Trophoblast cell (in vitro differentiated cells and primary cell): ENCODE results near the gene RIMBP2.

Source experiments
- DNase-seq, 2 donors: peaks; one replicate each; pipeline ENCODE4 v3.0.0-alpha.2; 2016
- H2AFZ ChIP-seq: 2 replicates; pipeline ENCODE4 v1.6.1; 2013; ENCODE audit warnings: low read length, moderate library complexity, mild to moderate bottlenecking; ENCODE audit not compliant: insufficient read depth, poor library complexity
- H2AK5ac ChIP-seq: 2 replicates; pipeline ENCODE4 v1.6.1; 2013; ENCODE audit warnings: mild to moderate bottlenecking, low read length
- H2BK120ac ChIP-seq: 2 replicates; pipeline ENCODE4 v1.6.1; 2013; ENCODE audit warnings: low read length, mild to moderate bottlenecking, moderate library complexity; ENCODE audit not compliant: insufficient read depth, poor library complexity
- H2BK12ac ChIP-seq: 2 replicates; pipeline ENCODE4 v1.6.1; 2013; ENCODE audit warnings: mild to moderate bottlenecking, low read length, moderate library complexity
- H2BK5ac ChIP-seq: 2 replicates; pipeline ENCODE4 v1.6.1; 2013; ENCODE audit warnings: low read length, low read depth, moderate library complexity, mild to moderate bottlenecking; ENCODE audit not compliant: poor library complexity
- H3K14ac ChIP-seq: 2 replicates; pipeline ENCODE4 v1.6.1; 2013; ENCODE audit warnings: mild to moderate bottlenecking, low read length
- H3K18ac ChIP-seq: 2 replicates; pipeline ENCODE4 v1.6.1; 2013; ENCODE audit warnings: mild to moderate bottlenecking, low read length
- H3K23ac ChIP-seq: 2 replicates; pipeline ENCODE4 v1.6.1; 2013; ENCODE audit warnings: low read length
- H3K27ac ChIP-seq: 2 replicates; pipeline ENCODE4 v1.5.1; 2013; ENCODE audit warnings: low read depth, mild to moderate bottlenecking, inconsistent platforms, low read length, moderate library complexity
- H3K27me3 ChIP-seq: 2 replicates; pipeline ENCODE4 v1.6.1; 2013; ENCODE audit warnings: inconsistent platforms, mild to moderate bottlenecking, low read length, moderate library complexity; ENCODE audit not compliant: insufficient read depth
- H3K36me3 ChIP-seq, 2 experiments: 1 replicate in 1 of 2; 2 replicates in 1 of 2; pipeline ENCODE4 v1.6.1; 2013; ENCODE audit warnings: low read length in 2 of 2, mild to moderate bottlenecking in 2 of 2, moderate library complexity in 1 of 2; ENCODE audit not compliant: insufficient read depth in 2 of 2, control insufficient read depth in 1 of 2
- H3K4ac ChIP-seq: 2 replicates; pipeline ENCODE4 v1.6.1; 2013; ENCODE audit warnings: low read depth, mild to moderate bottlenecking, low read length, moderate library complexity
- H3K4me1 ChIP-seq, 2 experiments: 1 replicate in 1 of 2; 2 replicates in 1 of 2; pipeline ENCODE4 v1.6.1; 2013; ENCODE audit warnings: low read length in 2 of 2, mild to moderate bottlenecking in 2 of 2, moderate library complexity in 1 of 2; ENCODE audit not compliant: insufficient read depth in 2 of 2, control insufficient read depth in 1 of 2
- H3K4me2 ChIP-seq: 2 replicates; pipeline ENCODE4 v1.6.1; 2013; ENCODE audit warnings: inconsistent platforms, mild to moderate bottlenecking, low read length, moderate library complexity
- H3K4me3 ChIP-seq: 2 replicates; pipeline ENCODE4 v1.5.1; 2013; ENCODE audit warnings: mild to moderate bottlenecking, low read depth, low read length, inconsistent platforms
- H3K79me1 ChIP-seq: one replicate; pipeline ENCODE4 v1.6.1; 2013; ENCODE audit warnings: low read length
- H3K79me2 ChIP-seq: 2 replicates; pipeline ENCODE4 v1.6.1; 2013; ENCODE audit warnings: low read length, mild to moderate bottlenecking; ENCODE audit not compliant: control insufficient read depth, insufficient read depth, poor library complexity
- H3K9ac ChIP-seq: 2 replicates; pipeline ENCODE4 v1.6.1; 2013; ENCODE audit warnings: mild to moderate bottlenecking, low read length
- H3K9me3 ChIP-seq: 2 replicates; pipeline ENCODE4 v1.6.1; 2013; ENCODE audit warnings: low read depth, mild to moderate bottlenecking, control low read depth, inconsistent platforms, low read length; ENCODE audit not compliant: insufficient read depth
- H4K12ac ChIP-seq: 2 replicates; pipeline ENCODE4 v1.6.1; 2013; ENCODE audit warnings: low read depth, mild to moderate bottlenecking, low read length, moderate library complexity
- H4K8ac ChIP-seq: 2 replicates; pipeline ENCODE4 v1.6.1; 2013; ENCODE audit warnings: low read depth, mild to moderate bottlenecking, low read length, moderate library complexity
- H4K91ac ChIP-seq: one replicate; pipeline ENCODE4 v1.6.1; 2013; ENCODE audit warnings: low read depth, mild to moderate bottlenecking, low read length, moderate library complexity
- WGBS: extraction: QIAGEN DNeasy Blood & Tissue Kit; methylation state at CpG from one replicate; pipeline ENCODE4 v1.1.7; 2013; ENCODE audit warnings: missing lambda C conversion rate; ENCODE audit not compliant: insufficient read length, insufficient coverage; ENCODE audit errors: extremely low coverage; 5-methylcytosine and 5-hydroxymethylcytosine counted together

Gene RIMBP2

DNA sequence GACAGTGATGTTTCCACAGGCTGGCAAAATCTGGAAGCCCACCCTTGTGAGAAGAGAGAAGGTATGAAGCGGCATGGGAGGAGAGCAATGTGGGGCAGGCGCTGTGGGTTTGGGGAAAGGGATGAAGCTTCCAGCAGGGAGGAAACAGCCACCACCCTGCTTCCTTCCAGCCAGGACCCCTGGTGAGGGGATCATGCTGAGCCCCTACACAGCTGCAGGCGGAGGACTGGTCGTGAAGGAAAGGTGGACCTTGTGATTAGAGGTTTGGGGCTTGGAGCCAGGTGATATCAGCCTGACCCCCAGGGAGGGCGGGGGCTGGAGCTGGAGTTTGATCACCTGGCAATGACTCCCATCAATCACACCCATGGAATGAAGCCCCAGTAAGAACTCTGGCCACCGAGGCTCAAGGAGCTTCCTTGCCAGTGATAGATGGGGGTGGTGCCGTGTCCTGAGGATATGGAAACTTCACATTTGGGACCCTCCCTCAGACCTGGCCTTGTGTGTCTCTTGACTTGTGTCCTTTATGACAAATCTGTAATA lies 48.6 kb downstream of the RIMBP2 start:
- Histone ChIP-seq H3K4ac (no peak overlapping the region), H4K12ac (no peak overlapping the region), H2AK5ac (no peak overlapping the region), H3K9me3 (peaks cover 19% of the 10 kb centered on the region), H3K4me1 (no peaks in the 10 kb centered on the region), H4K8ac (no peak overlapping the region), H2BK120ac (no peak overlapping the region), H3K23ac (no peak overlapping the region), H3K9ac (no peak overlapping the region), H3K4me3 (no peak overlapping the region), H4K91ac (no peak overlapping the region), H3K14ac (no peak overlapping the region), H3K4me2 (no peak overlapping the region), H3K36me3 (no peaks in the 10 kb centered on the region), H2AFZ (no peak overlapping the region), H3K27ac (no peak overlapping the region), H2BK5ac (no peak overlapping the region), H3K27me3 (peaks cover 3% of the 10 kb centered on the region), H2BK12ac (no peak overlapping the region), H3K79me1 (no peaks in the 10 kb centered on the region), H3K18ac (no peak overlapping the region), H3K79me2 (no peaks in the 10 kb centered on the region)
- no CpG with 5 or more reads among the region's 7 CpGs for WGBS
- DNase-seq = no peak

DNA sequence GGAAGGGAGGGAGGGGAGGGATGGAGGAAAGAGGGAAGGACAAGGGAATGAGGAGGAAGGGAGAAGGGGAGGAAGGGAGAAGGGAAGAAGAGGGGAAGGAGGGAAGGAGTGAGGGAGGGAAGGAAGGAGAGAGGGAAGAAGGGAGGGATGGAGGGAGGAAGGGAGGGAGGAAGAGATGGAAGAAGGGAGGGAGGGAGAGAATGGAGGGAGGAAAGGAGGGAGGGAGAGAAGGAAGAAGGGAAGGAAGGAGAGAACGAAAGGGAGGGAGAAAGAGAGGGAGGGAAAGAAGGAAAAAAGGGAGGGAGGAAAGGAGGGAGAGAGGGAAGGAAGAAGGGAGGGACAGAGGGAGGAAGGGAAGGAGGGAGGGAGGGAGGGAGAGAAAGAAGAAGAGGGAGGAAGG lies 49.5 kb downstream of the RIMBP2 start:
- no peak overlapping the region for H3K4me2 ChIP-seq
- no peak overlapping the region for H3K18ac ChIP-seq
- H3K9ac ChIP-seq = no peak overlapping the region
- H3K4me1 ChIP-seq = no peaks in the 10 kb centered on the region
- H3K79me2 ChIP-seq = no peaks in the 10 kb centered on the region
- no peaks in the 10 kb centered on the region for H3K36me3 ChIP-seq
- H2BK12ac ChIP-seq = no peak overlapping the region
- H3K23ac ChIP-seq = no peak overlapping the region
- no peak overlapping the region for H4K8ac ChIP-seq
- no peak overlapping the region for H4K12ac ChIP-seq
- WGBS = no CpG with 5 or more reads among the region's 1 CpG
- H3K27ac ChIP-seq = no peak overlapping the region
- no peak overlapping the region for H2BK120ac ChIP-seq
- H3K4ac ChIP-seq = no peak overlapping the region
- no peak overlapping the region for H3K14ac ChIP-seq
- H3K79me1 ChIP-seq = no peaks in the 10 kb centered on the region
- H2AK5ac ChIP-seq = no peak overlapping the region
- H4K91ac ChIP-seq = no peak overlapping the region
- H2AFZ ChIP-seq = no peak overlapping the region
- no peak overlapping the region for H3K4me3 ChIP-seq
- no peak overlapping the region for H2BK5ac ChIP-seq
- peaks cover 19% of the 10 kb centered on the region for H3K9me3 ChIP-seq
- peaks cover 3% of the 10 kb centered on the region for H3K27me3 ChIP-seq
- no peak for DNase-seq

DNA sequence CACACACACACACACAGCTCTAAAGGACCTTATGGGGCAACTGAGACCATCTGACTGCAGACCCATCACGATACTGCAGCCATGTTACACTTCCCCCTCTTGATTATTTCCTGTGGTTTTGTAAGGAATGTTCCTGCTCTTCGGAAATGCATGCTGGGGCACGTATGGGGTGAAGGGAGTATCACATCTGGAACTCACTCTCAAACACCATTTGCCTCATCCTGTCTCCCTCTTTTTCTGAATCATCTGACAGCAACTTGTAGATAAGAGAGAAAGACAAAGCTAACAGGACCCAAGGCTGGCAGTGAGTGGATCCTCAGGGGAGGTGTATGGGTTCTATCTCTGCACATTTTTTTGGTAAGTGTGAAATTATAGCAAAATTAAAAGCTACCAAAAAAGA lies 50.3 kb downstream of the RIMBP2 start:
- Histone ChIP-seq H2AK5ac (no peak overlapping the region), H3K4me3 (no peak overlapping the region), H3K36me3 (no peaks in the 10 kb centered on the region), H2BK12ac (no peak overlapping the region), H4K91ac (no peak overlapping the region), H3K23ac (no peak overlapping the region), H3K4ac (no peak overlapping the region), H3K4me2 (no peak overlapping the region), H3K4me1 (no peaks in the 10 kb centered on the region), H4K12ac (no peak overlapping the region), H3K18ac (no peak overlapping the region), H3K27me3 (peaks cover 3% of the 10 kb centered on the region), H3K9ac (no peak overlapping the region), H4K8ac (no peak overlapping the region), H3K79me2 (no peaks in the 10 kb centered on the region), H2AFZ (no peak overlapping the region), H2BK120ac (no peak overlapping the region), H3K14ac (no peak overlapping the region), H2BK5ac (no peak overlapping the region), H3K27ac (no peak overlapping the region), H3K9me3 (peaks cover 19% of the 10 kb centered on the region), H3K79me1 (no peaks in the 10 kb centered on the region)
- WGBS = no CpG with 5 or more reads among the region's 3 CpGs
- no peak for DNase-seq

DNA sequence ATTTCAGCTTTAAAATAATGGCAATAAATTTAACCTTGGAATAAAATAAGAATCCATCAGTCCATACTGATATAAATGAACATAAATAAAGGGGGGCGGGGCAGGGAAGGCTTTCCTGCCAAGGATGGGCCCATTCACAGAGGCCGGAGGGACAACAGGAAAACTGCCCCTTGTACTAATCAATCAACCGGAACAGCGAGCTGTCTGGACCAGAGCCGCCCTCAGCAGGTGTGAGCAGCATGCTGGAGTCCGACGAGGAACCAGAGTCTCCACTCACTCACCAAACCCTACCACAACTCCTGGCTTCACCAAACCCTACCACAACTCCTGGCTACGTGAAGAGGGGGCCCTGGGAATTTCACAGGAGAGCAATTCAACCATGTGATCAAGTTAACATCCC lies 51.3 kb downstream of the RIMBP2 start:
- no peak overlapping the region for H3K18ac ChIP-seq
- no peak overlapping the region for H4K12ac ChIP-seq
- no CpG with 5 or more reads among the region's 8 CpGs for WGBS
- H3K79me1 ChIP-seq = no peaks in the 10 kb centered on the region
- H3K36me3 ChIP-seq = no peaks in the 10 kb centered on the region
- H3K4me3 ChIP-seq = no peak overlapping the region
- no peak overlapping the region for H3K9ac ChIP-seq
- no peak overlapping the region for H2AK5ac ChIP-seq
- no peak overlapping the region for H4K91ac ChIP-seq
- no peak overlapping the region for H2AFZ ChIP-seq
- H3K9me3 ChIP-seq = peaks cover 19% of the 10 kb centered on the region
- H3K4ac ChIP-seq = no peak overlapping the region
- no peak overlapping the region for H3K4me2 ChIP-seq
- no peak overlapping the region for H4K8ac ChIP-seq
- H2BK12ac ChIP-seq = no peak overlapping the region
- no peaks in the 10 kb centered on the region for H3K4me1 ChIP-seq
- no peak overlapping the region for H3K14ac ChIP-seq
- peaks cover 3% of the 10 kb centered on the region for H3K27me3 ChIP-seq
- no peaks in the 10 kb centered on the region for H3K79me2 ChIP-seq
- H3K23ac ChIP-seq = no peak overlapping the region
- no peak for DNase-seq
- H3K27ac ChIP-seq = no peak overlapping the region
- no peak overlapping the region for H2BK5ac ChIP-seq
- no peak overlapping the region for H2BK120ac ChIP-seq
